Ovary (tissue), 9 donors: ENCODE measurements around the gene TANC2. TPM values are rescaled to one million over a fixed set of nuclear protein-coding genes. Genes with fewer than 3 reads are reported as not detected.

ENCODE experiments used
- DNase-seq, 5 donors: peaks; one replicate each; pipeline ENCODE4 v3.0.0-alpha.2; 2019 to 2020
- H3K27ac ChIP-seq, 2 donors: fragments of 200-600 bp; one replicate each; pipeline versions ENCODE4 v1.5.1 to v1.8.0; 2019 to 2022
- H3K27me3 ChIP-seq: fragments of 200-600 bp; one replicate; pipeline ENCODE4 v1.8.0; 2022
- H3K36me3 ChIP-seq: fragments of 200-600 bp; sonication (generic); one replicate; pipeline ENCODE4 v1.5.1; 2019
- H3K4me1 ChIP-seq: one replicate; pipeline ENCODE4 v1.8.1; 2013; ENCODE audit warnings: mild to moderate bottlenecking, moderate library complexity; ENCODE audit not compliant: insufficient read depth
- H3K4me3 ChIP-seq: fragments of 200-600 bp; sonication (generic); one replicate; pipeline ENCODE4 v1.5.1; 2017
- H3K9me3 ChIP-seq, 2 donors: fragments of 200-600 bp in 1 of 2; sonication (generic) in 1 of 2; one replicate each; pipeline versions ENCODE4 v1.5.1 to v1.8.1; 2013 to 2019; ENCODE audit warnings: mild to moderate bottlenecking in 1 of 2, moderate library complexity in 1 of 2
- EP300 ChIP-seq: sonication (generic); formaldehyde crosslinking; IDR thresholded peaks from one replicate; pipeline ENCODE4 v1.6.1; 2017; ENCODE audit warnings: antibody characterized with exemption
- POLR2A ChIP-seq: fragments of 450-650 bp; IDR thresholded peaks from one replicate; pipeline ENCODE4 v1.6.1; 2017; ENCODE audit warnings: antibody characterized with exemption, mild to moderate bottlenecking, moderate library complexity
- WGBS, 3 donors: extraction: QIAGEN DNeasy Blood & Tissue Kit in 1 of 3; methylation state at CpG; one replicate each; pipeline versions ENCODE4 v1.1.5 to v1.1.7; 2013 to 2017; 5-methylcytosine and 5-hydroxymethylcytosine counted together
- intact Hi-C, 4 donors: fragments of 100-400 bp; cut with DNase I; formaldehyde crosslinking; loops; one replicate each; pipeline versions ENCODE4 v1.11.0 to v1.15.1; 2022 to 2023
- polyA plus RNA-seq, 2 donors: library from polyadenylated mRNA; stranded (reverse); fragments of 200-250 nt in 1 of 2; fragments of 350-450 nt in 1 of 2; fragmentation: Illumina TruSeq in 1 of 2; extraction: RNeasy Lipid Tissue Mini Kit (QIAGEN cat#74804) in 1 of 2; gene quantifications; one replicate each; pipeline ENCODE4 v1.2.3, GENCODE V29; 2013 to 2014
- total RNA-seq, 7 donors: library from RNA; depleted of rRNA in 2 of 7; stranded (reverse); fragments of >200 nt in 2 of 7; fragmentation: NEBNext Ultra II Directional in 3 of 7; extraction: Animal tissue kit (Norgen Biotek cat#: 25700) in 3 of 7; gene quantifications; one replicate each; pipeline versions ENCODE4 v1.1.0 to v1.2.4, GENCODE V29; 2016 to 2023
- TF ChIP-seq, protein P1 (sequence below), 3 donors: fragments of 450-650 bp in 2 of 3; fragments of 200-600 bp in 1 of 3; IDR thresholded peaks; one replicate each; pipeline versions ENCODE4 v1.5.1 to v1.8.0; 2016 to 2022; ENCODE audit warnings: antibody characterized with exemption in 3 of 3, mild to moderate bottlenecking in 1 of 3
- donor health status: DM: no; HTN: no; CAD: no; lungs with moderate emphysema.
- donor health status: DM: no; HTN: no; CAD: no.
- donor health status: Bipolar disorder and iron deficiency.
- donor health status: DM: yes; HTN: yes; CAD: no.
- donor health status: DM: no; HTN: no; CAD: no.
- donor health status: DM: yes; HTN: yes; CAD: no.

The TANC2 gene
- total and polyA plus RNA-seq, 9 donors, result 3.5 to 45.4 (median 15.4) TPM

DNA sequence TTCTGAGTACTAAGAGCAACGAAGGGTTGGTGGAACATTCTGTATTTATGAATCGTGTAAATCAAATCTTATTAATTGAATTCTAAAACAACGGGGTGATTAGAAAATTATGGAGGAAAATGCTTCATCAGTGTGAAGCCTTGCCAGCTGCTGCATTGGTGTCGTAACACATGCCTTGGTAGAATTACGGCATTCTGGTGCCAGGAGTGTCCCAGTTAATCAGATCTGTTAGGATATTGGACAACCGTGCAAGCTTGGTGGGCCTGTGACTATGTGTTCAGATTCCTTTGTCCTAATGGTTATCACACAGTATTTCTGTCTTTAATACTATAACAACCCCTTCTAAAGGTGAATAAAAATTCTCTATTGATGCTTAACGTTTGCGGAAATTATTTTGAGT, 44.2 kb upstream of the TANC2 start:
- Histone ChIP-seq H3K4me3 (no peak overlapping the region), H3K27me3 (no peaks in the 10 kb centered on the region), H3K9me3 (no peaks in the 10 kb centered on the region), H3K27ac (no peak overlapping the region), H3K4me1 (no peaks in the 10 kb centered on the region), H3K36me3 (no peaks in the 10 kb centered on the region)
- 87 to 91% (median 89%) methylated on average over 8 of the region's 8 CpGs for WGBS, 3 donors
- TF ChIP-seq, protein P1, sequence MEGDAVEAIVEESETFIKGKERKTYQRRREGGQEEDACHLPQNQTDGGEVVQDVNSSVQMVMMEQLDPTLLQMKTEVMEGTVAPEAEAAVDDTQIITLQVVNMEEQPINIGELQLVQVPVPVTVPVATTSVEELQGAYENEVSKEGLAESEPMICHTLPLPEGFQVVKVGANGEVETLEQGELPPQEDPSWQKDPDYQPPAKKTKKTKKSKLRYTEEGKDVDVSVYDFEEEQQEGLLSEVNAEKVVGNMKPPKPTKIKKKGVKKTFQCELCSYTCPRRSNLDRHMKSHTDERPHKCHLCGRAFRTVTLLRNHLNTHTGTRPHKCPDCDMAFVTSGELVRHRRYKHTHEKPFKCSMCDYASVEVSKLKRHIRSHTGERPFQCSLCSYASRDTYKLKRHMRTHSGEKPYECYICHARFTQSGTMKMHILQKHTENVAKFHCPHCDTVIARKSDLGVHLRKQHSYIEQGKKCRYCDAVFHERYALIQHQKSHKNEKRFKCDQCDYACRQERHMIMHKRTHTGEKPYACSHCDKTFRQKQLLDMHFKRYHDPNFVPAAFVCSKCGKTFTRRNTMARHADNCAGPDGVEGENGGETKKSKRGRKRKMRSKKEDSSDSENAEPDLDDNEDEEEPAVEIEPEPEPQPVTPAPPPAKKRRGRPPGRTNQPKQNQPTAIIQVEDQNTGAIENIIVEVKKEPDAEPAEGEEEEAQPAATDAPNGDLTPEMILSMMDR (IDR thresholded peaks at IDR 0.05), result no peak
- no peak for TF ChIP-seq EP300
- TF ChIP-seq POLR2A, result no peak
- intact Hi-C loops, result no loop called here
- DNase-seq, result no peak

DNA sequence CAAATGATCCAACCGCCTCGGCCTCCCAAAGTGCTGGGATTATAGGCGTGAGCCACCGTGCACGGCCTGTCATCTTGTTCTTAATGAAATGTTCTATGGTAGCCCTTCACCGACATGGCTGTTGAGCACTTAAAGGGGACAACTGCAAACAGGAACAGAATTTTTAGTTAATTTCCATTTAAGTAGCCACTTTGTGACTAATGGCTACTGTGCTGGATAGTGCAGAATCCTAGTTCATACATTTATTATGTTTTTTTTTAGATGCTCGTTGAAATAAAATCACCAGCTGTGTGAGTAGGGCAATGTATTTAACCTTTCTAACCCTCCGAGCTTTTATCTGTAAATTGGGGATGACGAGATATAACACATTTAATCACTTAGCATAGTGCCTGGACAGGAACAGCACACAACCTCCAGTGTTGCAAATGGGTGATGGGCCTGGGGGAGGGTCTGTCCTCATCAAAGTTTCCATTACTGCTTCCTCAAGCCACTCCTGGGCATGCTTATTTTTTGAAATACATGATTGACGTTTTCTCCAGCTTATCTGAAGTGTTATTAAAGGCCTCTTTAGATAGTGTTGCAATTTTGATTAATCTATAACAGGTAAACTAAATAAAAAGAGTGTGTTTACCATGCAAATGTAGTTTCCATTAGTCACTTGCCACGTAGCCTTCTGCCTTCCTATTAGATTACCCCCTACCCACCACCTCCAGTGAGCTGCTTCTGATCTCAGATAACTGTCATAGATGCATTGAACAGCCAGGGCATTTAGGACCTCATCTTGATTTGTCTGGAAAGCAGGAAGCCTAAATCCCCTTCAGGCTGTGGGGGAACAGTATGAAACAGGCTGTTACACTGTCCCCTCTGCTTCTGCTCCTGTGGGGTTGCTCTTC, 42.5 kb upstream of the TANC2 start:
- no peak for DNase-seq
- intact Hi-C loops, result no loop called here
- no peak overlapping the region for H3K4me3 ChIP-seq
- TF ChIP-seq EP300 (no peak), POLR2A (no peak)
- TF ChIP-seq, protein P1 (IDR thresholded peaks at IDR 0.05), result no peak
- whole genome bisulfite sequencing, 3 donors, result 88 to 91% (median 89%) methylated on average over 11 of the region's 11 CpGs
- no peak overlapping the region for H3K27ac ChIP-seq
- H3K9me3 ChIP-seq, result no peaks in the 10 kb centered on the region
- no peaks in the 10 kb centered on the region for H3K4me1 ChIP-seq
- no peaks in the 10 kb centered on the region for H3K36me3 ChIP-seq
- no peaks in the 10 kb centered on the region for H3K27me3 ChIP-seq

DNA sequence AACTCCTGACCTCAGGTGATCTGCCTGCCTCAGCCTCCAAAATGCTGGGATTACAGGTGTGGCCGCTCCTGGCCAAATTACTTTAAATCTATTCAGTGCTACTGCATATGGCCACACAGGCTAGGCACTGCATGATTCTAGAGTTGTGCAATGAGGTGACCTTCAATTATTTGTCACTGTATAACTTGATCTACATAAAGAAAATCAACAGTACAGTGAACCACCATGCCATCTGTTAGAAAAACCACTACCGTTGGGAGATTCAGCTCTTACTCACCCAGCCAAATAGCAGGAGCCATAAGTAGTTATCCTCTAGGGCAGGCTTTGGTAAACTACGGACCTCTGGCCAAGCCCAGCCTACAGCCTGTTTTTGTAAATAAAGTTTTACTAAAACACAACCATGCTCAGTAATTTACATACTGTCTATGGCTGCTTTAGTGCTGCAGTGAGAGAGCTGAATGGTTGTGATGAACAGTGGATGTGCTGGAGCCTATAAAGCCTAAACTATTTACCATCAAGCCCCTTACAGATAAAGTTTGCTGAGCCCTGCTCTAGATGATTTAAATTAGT, 40.7 kb upstream of the TANC2 start:
- H3K36me3 ChIP-seq, result no peaks in the 10 kb centered on the region
- WGBS, 3 donors, result 81 to 88% (median 87%) methylated on average over 3 of the region's 3 CpGs

DNA sequence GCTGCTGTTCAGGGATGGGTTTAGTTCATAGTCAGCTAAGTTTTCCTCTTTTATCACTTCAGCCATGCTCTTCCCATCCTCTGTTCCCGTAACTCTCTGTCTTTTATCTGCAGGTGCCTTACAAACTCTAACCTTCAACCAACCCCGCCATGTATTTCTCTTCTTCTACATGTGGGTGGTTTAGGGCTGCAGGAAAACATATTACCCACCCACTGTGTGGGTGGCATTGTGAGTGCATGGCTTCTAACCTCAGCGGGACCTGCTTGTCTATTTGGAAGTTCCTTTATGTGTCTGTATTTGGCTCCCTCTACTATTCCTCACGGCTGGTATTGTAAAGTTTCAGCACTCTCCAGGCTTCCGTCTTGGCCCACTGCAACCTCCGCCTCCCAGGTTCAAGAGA, 39.0 kb upstream of the TANC2 start:
- TF ChIP-seq EP300 (no peak), POLR2A (no peak)
- TF ChIP-seq, protein P1 (IDR thresholded peaks at IDR 0.05), result no peak
- Histone ChIP-seq H3K36me3 (no peaks in the 10 kb centered on the region), H3K27me3 (no peaks in the 10 kb centered on the region), H3K9me3 (no peaks in the 10 kb centered on the region), H3K4me1 (no peaks in the 10 kb centered on the region), H3K27ac (no peak overlapping the region), H3K4me3 (no peak overlapping the region)
- intact Hi-C loops, result no loop called here
- no peak for DNase-seq
- 86 to 87% (median 86%) methylated on average over 6 of the region's 6 CpGs for WGBS, 3 donors

More for the DNA sequence above, 40.7 kb upstream of the TANC2 start:
- intact Hi-C loops, result no loop called here
- H3K9me3 ChIP-seq, result no peaks in the 10 kb centered on the region
- no peaks in the 10 kb centered on the region for H3K27me3 ChIP-seq
- TF ChIP-seq, protein P1 (IDR thresholded peaks at IDR 0.05), result no peak
- TF ChIP-seq EP300 (no peak), POLR2A (no peak)
- no peak overlapping the region for H3K4me3 ChIP-seq
- H3K27ac ChIP-seq, result no peak overlapping the region
- H3K4me1 ChIP-seq, result no peaks in the 10 kb centered on the region
- no peak for DNase-seq
